GM21423 (cell line): ENCODE results near the gene TMTC2.

Source experiments
- ATAC-seq: cut with Tn5 transposase; IDR thresholded peaks from one replicate; pipeline ENCODE4 v1.9.1; 2021; ENCODE audit warnings: mild to moderate bottlenecking, moderate library complexity; ENCODE audit not compliant: unreplicated experiment

Gene TMTC2

DNA sequence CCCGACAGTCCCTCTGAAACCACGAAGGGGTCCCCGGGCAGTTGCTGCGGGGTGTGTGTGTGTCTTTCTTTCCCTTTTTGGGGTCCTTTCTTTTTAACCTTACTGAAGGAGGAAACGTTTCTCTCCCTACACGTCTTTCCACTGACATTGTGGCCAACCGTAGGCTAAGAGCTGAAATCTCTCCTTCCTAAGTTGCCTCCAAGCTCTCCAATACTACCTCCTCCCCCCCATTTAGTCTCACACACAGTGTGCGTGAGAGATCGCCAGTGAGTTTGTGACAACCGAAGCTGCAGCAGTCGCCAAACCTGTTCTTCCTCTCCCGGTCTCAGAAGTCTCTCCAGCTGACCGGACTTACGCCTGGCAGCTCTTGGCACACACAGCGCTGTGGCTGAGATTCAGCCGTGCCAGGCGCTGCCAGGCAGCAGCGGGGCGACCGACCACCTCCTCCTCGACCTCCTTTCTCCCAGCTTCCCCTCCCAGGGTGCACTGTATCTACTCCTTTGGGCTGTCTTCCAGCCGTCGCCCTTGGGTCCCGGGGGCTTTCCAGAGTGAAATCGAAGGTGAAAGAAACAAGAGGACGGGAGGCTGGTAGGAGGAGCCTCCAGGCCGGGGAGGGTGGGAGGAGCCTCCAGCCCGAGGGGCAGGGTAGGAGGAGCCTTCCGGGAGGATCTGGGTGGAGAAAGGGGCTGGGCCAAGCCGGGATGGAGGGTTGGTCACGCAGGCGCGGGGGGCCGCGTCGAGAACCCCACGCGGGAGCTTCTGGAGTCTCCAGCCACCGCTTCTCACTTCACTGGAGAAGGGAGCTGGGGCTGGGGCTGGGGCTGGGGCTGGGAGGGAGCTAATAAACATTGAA, at the start of gene TMTC2:
Gene TMTC2 (plus strand): TSS at position 739 of the 853 bp plus-strand sequence.
- ATAC-seq, result peak; percentile 85

DNA sequence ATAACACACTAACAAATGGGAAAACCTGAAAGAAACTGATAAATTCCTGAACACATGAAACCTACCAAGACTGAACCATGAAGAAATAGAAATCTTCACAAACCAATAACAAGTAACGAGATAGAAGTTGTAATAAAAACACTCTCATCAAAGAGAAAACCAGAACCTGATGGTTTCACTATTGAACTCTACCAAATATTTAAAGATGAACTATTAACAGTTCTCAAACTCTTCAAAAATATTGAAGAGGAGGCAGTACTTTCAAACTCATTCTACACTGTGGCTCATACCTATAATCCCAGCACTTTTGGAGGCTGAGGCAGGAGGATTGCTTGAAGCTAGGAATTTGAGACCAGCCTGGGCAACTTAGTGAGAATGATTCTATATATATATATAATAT, 48.4 kb upstream of the TMTC2 start:
- ATAC-seq, result peak; percentile 71

DNA sequence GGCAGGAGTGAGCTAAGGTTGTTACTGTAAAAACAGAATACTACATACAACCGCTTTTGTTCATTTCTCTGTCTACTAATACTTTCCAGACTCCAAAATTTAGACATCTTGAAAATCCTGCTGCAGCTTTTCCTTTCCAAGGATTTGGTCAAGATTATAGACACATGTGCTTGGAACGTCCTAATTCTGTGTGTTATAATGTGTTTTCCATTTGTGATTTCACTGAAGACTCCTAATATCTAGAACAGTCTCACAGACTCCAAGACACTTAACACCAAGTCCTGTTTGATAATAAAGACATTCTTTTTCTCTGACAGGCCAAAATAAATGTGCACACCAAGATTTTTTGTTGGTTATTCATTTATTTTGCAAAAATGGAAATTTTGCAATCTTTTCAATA, 41.8 kb upstream of the TMTC2 start:
- no peak for ATAC-seq

DNA sequence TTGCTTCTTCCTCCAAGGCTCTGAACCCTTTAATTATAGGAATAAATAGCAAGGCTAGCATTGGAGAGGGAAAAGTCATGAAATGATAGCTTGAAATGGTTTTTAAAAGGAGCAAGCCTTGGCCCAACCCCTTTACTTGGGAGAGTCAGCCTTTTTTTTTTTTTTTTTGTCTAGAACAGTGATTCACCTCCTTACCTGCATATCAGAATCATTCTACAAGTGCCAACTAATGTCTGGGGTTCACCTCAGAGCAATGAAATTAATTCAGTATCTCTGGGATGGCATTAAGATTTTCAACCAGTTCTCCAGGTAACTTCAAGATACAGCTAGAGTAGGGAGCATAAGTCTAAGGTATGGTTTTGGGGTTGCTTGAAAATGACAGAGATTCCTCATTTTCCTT, 41.3 kb upstream of the TMTC2 start:
- ATAC-seq, result no peak

DNA sequence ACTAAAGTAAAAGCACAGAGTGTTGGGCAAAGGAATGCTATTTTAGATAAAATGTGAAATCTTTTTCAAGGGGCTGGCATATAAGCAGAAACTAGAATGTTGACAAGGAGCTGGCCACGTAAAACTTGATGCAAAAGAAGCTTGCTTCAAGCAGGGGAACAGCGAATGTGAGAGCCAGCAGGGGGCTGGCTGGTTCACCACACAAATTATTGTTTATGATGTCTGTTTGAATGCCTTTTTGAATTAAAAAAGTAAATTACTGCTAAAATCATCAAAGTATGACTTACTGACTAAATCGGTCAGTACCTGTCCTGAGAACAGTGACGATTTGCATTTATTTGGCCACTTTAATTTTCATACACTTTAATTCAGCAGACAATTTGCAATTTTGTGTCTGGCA, 38.9 kb upstream of the TMTC2 start:
- ATAC-seq, result no peak

DNA sequence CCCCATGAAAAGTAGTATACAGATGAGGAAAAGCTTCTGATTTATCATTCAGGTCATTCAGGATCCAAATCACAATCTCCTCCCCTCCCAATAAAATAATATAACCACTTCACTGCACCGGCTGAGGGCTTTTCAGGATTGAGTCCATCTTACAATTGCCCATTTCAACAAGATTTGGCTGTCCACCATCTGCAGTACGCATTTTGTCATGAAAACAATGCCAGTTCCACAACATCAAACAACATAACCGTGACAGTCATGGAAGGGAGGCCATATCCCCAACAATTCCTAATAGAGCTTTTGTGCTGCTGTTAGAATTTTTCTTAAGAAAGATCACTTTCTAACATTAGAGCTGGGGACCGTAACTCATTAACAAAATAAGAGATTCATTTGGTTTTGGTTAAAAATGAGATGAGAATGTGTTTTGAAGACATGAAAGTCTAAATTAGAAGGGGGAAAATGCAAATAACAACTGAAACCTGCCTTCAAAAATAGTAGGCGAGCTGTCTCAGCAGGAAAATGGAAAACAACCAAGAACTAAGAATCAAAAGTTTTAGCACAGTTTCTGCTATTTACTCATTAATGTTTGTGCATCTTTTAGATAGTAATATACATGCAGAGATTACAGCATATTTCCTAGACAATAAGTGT, 38.3 kb upstream of the TMTC2 start:
- peak; percentile 36 for ATAC-seq

DNA sequence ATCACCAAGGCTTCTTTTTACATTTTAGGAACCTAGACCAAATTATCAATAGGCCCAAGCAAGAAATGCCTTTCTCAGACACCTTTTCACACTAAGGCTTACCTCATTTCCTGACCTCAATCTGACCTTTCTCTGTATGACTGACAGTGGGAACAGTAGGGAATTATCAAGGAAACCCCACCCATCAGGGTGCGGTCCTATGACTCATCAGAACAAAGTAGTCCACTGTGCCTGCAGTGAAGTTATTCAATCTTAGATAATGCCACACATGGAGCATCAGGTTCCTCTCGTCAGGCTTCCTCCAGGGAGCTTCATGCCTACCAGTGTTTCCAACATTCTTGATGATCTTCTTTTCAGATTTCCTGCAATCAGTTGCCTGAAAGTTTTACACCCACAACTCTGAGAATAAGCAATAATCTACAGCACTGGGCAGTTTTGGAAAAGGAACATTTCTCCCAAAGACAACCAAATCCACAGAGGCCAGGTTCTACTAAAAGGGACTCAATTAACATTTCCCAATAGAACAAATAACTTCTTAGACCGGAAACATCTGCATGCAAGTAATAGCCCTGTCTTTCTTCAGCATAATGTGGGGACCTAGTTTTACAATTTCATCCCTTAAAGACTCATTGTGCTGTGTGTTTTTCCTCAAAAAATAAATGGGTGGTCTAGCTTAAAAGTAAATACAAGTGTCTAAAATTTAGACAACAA, 35.9 kb upstream of the TMTC2 start:
- peak; percentile 93 for ATAC-seq

DNA sequence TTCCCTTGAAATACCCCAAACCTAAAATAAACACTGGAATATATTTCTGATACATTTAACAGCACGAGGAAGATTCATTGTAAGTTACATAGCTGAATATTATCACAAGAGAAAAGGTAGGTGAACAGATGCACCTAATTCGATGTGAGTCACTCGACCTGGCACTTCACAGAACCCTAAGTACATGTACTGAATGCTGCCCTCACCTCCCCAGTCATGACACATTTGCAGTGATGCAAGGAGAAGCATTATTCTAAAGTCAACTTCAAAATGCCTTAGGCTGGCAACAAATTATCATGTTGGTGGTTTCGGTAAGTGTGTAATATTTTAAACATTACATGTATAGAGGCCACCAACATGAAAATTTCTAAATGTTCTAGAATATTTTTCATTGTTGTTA, 35.2 kb upstream of the TMTC2 start:
- ATAC-seq, result no peak

DNA sequence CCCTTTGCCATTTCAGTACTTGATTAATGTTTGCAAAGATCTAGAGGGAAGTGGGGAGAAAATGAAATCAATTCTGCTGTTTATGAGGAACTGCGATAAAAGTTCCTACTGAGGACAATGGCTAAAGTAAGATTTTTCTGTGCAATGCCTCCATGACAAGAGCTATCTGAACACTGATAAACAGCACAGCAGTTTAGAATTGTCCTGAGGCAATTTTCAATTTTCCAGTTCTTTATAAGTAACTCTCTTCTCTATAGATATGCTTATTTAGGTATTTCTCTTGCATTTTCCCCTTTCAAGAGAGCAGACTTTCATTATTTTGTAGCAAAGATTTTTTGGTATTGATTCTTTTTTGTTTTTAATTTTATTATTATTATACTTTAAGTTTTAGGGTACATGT, 34.6 kb upstream of the TMTC2 start:
- ATAC-seq, result no peak

DNA sequence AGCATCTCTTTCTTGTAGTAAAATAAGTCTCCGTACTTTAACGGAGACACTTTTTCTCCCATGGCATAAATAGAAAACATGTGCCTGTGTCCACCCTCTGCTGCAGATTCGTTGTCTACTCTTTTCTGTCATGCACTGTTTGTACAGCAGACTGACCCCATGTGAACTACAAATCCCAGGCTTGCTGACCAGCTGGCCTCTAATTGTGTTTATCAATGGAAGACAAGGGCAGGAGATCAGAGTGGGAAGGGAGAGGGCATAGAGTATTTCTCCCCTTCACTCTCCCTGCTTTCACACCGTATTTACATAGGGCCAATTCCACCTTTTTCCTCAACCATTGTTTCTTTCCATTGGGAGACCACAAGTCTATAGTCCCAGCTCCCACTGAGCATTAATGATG, 31.0 kb upstream of the TMTC2 start:
- no peak for ATAC-seq

DNA sequence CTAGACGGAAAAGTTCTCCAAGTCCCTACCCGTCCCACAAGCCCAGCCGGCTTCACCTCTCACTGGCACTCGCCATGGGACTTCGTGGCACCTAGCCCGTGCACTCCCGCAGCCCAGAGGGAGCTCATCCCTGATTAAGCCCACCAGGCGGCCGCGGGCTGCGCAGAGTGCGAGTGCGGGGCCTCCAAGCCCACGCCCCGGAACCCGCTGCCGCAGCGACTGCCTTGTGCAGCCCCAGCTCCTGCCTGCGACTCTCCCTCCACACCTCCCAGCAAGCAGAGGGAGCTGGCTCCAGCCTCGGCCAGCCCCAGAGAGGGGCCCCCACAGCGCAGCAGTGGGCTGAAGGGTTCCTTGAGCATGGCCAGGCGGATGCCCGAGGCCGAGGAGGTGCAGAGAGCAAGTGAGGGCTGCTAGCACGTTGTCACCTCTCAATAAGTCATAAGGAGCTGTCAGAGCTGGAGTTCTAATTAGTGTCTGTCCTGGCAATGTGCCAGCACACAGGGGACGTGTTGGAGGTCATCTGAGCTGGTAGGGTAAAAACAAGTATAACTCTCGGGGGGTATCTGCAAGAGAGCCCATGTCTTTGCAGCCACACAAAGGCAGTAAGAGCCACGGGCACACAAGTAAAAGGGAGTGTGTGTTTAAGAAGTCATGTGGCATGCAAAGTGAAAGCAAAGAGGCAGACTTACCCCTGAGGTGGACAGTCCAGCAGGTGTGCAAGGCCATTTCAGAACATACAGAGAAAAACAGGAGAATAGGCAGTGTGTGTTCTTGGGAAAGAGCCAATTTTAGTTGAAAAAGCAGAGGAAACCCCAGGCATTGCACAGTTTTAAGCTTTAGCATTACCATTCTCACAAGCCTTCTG, 27.1 kb upstream of the TMTC2 start:
- ATAC-seq, result no peak

DNA sequence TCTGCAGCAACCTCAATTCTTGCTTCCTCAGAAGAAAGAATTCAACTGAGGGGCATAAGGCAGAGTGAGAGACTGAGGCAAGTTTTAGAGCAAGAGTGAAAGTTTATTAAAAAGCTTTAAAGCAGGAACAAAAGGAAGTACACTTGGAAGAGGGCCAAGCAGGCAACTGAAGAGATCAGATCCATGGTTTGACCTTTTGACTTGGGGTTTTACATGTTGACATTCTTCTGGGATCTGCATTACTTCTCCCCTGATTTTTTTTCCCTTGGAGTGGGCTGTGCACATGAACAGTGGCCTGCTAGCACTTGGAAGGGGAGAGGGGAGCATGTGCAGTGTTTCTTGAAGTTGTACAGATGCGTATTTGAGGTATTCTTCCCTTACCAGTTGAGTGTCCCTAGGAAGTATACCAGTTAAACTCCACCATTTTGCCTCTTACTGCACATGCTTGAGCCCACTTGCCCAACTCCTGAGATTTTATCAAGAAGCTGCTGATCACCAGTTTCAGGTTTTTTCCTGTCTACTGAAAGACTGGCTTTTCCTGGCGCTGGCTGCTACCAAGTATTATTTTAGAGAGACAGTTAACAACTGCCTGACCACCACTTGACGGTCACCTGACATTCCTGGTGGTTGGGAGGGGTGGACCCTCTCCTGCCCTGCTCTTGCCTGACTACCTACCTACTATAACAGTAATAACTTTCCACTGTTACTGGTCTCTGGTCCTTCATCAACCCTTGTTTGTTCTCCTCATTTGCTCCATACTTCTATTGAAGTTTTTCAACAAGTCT, 26.0 kb upstream of the TMTC2 start:
- no peak for ATAC-seq

DNA sequence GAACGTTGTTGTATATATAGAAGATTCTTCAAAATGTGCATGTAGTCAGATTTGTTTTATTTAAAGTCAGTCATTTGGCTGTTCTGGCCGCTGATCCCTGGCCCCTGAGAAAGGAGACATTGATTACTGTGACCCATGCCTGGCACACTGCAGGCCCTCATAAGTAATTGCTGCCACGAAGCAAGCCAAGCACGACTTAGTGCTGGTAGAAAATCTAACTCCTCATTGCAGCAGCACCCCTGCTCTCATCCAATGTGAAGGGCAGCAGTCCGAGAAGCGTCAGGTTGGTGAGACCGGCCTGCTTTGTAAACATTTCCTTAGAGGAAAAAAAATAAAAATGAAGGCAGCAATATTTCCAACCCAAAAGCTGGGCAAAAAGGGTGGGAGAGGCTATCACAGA, 22.8 kb upstream of the TMTC2 start:
- no peak for ATAC-seq

DNA sequence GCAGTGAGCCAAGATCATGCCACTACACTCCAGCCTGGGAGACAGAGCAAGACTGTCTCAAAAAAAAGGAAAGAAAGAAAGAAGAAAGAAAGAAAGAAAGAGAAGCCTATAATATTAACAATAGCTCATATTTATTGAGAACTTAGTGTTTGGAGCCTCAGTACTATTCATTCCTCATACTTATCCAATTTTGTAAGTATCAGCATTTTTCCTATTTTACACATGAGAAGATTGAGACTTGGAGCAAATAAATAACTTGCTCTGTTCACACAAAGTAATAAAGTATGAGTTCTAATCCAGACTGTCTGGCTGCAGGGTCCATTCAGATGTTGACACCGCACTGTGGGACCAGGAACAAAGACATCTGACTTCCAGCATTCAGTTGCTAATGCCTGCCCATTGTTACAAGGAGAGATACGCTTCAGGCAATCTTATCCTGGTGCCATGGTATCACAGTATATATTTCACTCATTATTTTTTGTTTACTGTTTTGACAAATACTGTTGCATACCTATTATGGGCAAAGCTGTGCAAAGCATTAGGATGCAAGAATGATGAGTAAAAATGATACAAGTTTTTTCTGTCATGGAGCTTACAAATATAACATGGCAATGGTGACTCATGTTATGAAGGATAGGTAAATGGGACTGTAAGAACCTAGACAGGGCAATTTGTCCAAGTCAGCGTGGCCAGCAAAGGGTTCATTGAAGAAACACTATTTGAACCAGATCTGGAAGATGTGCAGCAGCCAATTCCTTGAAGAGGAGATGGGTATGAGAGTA, 21.4 kb upstream of the TMTC2 start:
- no peak for ATAC-seq

DNA sequence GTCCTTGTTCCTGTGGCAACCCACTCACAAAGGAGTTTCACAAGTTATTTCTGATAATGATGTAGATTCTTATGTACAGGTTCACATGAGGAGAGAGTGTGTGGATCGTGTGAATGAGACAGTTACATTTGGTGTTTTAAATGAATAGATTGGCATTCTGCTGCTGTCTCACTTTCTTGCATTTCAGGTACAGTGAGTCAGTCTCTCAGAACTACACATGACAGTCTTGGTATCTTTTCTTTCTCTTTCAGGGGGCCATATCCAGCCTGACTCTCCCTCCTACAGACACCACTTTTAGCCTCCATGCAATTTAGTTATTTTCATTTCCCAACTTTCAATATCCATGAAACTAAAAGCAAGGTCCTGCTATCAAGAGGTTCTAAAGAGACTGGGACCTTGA, 19.9 kb upstream of the TMTC2 start:
- no peak for ATAC-seq

DNA sequence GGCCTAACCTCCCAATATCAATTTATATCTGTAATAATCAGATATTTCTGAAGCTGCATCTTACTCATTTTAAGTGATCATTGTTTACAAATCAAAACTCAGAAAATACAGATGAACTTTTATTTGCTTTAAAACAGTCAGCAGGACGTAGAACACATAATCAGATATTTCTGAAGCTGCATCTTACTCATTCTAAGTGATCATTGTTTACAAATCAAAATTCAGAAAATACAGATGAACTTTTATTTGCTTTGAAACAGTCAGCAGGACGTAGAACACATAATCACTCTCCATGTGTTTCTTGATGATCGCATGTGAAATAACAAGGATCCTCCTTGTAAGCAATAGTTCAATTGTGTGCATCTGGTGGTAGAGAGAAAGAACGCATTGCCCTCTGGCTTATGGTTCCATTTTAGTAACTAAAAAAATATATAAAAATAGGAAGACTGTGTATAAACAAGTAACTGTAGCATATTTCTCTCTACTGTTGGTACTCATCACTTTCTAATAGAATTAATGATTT, 15.0 kb upstream of the TMTC2 start:
- ATAC-seq, result no peak

DNA sequence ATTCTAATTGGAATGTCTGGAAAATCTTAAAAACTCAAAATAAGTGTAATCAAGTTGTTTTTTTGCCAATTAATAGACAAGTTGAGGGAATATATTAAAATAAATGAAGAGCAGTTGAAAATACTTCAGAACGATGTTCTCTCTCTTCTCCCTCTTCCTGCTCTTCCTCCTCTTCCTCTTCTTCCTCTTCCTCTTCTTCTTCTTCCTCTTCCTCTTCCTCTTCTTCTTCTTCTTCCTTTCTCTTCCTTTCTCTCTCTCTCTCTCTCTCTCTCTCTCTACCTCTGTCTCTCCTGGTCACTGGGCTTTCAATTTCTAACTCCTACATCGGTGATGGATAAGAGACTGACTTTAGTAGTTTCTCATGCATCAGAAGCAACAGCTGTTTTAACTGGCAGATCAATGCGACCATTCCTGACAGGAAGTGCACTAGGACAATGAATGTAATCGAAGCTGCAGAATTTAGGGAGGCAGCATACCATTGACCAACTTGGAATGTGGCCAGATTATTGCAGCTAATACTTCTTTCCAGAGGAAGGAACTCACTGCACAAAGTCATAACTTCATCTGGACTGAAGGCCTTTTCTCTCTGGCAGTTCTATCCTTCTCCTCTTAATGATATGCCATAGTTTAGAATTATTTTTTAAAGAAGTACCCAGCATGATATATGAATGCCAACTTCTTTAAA, 13.8 kb upstream of the TMTC2 start:
- no peak for ATAC-seq

DNA sequence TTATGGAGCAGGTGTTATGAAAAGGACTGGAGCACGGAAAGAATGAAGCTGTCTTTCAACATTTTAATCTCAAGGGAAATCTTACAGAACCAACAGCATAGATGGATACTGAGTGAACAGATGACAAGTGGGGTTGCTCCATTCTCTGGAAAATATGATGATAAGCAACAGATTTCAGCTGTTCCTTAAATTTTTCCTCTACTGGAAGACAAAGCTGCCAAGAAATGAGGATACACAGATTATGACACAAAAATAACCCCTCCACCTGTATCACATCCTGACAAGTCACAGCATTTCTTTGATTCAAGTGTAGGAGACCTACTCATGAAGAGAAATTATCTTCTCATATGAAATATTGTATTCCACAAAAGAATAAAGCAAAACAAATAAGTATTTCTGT, 13.0 kb upstream of the TMTC2 start:
- ATAC-seq, result no peak

DNA sequence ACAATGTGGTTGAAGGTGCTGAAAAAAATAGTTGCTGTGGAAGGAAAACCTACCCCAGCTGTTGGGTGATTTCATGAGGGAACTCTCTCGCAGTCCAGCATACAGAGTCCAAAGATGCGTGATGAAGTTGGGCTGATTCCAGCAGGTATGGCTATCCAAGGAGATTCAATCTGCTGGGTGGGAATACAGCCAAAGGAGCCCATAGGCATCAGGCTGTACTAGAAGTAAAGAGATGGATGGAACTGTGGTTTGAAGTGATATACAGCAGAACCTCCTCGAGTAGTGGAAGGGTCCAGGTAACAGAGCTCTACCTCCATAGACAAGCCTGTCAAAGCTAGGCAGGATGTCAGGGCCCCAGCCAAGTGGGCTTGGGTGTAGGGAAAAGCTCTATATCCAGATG, 11.5 kb upstream of the TMTC2 start:
- no peak for ATAC-seq
